Heart left ventricle (tissue), 16 donors: ENCODE results near the gene MICU1. TPM values are rescaled to one million over a fixed set of nuclear protein-coding genes. Genes with fewer than 3 reads are reported as not detected.
A peak's percentile ranks its signal among the peaks of the same experiment; 100 is the strongest.

Experiments
- ATAC-seq, 4 donors: fragments of 200-7000 bp; cut with Tn5 transposase; one replicate each; pipeline ENCODE4 v1.9.1; 2020 to 2022; ENCODE audit warnings: moderate library complexity in 4 of 4, mild to moderate bottlenecking in 3 of 4, moderate number of reproducible peaks in 1 of 4
- DNase-seq, 5 donors: peaks; one replicate each; pipeline ENCODE4 v3.0.0-alpha.2; 2020
- H3K27ac ChIP-seq, 12 donors: fragments of 200-600 bp; sonication (generic) in 4 of 12; one replicate each; pipeline versions ENCODE4 v1.5.0 to v1.8.0; 2016 to 2022; ENCODE audit warnings: mild to moderate bottlenecking in 2 of 12
- H3K27me3 ChIP-seq, 9 donors: fragments of 200-600 bp; sonication (generic) in 2 of 9; one replicate each; pipeline versions ENCODE4 v1.5.1 to v1.8.0; 2016 to 2022; ENCODE audit warnings: mild to moderate bottlenecking in 3 of 9
- H3K36me3 ChIP-seq, 9 donors: fragments of 200-600 bp; sonication (generic) in 2 of 9; one replicate each; pipeline versions ENCODE4 v1.5.0 to v1.8.0; 2018 to 2022; ENCODE audit warnings: mild to moderate bottlenecking in 2 of 9
- H3K4me1 ChIP-seq, 12 donors: fragments of 200-600 bp; sonication (generic) in 4 of 12; one replicate each; pipeline versions ENCODE4 v1.5.0 to v1.8.0; 2016 to 2022; ENCODE audit warnings: mild to moderate bottlenecking in 3 of 12
- H3K4me3 ChIP-seq, 12 donors: fragments of 200-600 bp; sonication (generic) in 4 of 12; one replicate each; pipeline versions ENCODE4 v1.5.0 to v1.8.0; 2017 to 2022; ENCODE audit warnings: mild to moderate bottlenecking in 9 of 12, moderate library complexity in 4 of 12
- H3K9me3 ChIP-seq, 12 donors: fragments of 200-600 bp; sonication (generic) in 4 of 12; one replicate each; pipeline versions ENCODE4 v1.5.0 to v1.8.0; 2016 to 2022; ENCODE audit warnings: mild to moderate bottlenecking in 1 of 12
- CTCF ChIP-seq, 12 donors: fragments of 200-600 bp; sonication (generic) in 4 of 12; IDR thresholded peaks; one replicate each; pipeline versions ENCODE4 v1.5.0 to v1.8.0; 2018 to 2022; ENCODE audit warnings: antibody characterized with exemption in 12 of 12, mild to moderate bottlenecking in 5 of 12
- POLR2A ChIP-seq, 2 donors: fragments of 450-650 bp; IDR thresholded peaks; one replicate each; pipeline ENCODE4 v1.6.1; 2017; ENCODE audit warnings: antibody characterized with exemption in 2 of 2, mild to moderate bottlenecking in 2 of 2, moderate library complexity in 2 of 2
- WGBS, 4 donors: extraction: QIAGEN DNeasy Blood & Tissue Kit in 2 of 4; methylation state at CpG; one replicate each; pipeline versions ENCODE4 v1.1.5 to v1.1.7; 2013 to 2018; 5-methylcytosine and 5-hydroxymethylcytosine counted together
- intact Hi-C, 10 donors: fragments of 100-400 bp; cut with DNase I; formaldehyde crosslinking; loops; one replicate each; pipeline versions ENCODE4 v1.11.1 to v1.14.2; 2022
- polyA plus RNA-seq, 2 donors: library from polyadenylated mRNA; stranded (reverse); fragments of 200-250 nt; gene quantifications; one replicate each; pipeline ENCODE4 v1.2.3, GENCODE V29; 2013
- total RNA-seq, 9 donors: library from RNA; depleted of rRNA in 2 of 9; stranded (reverse); fragments of >200 nt in 2 of 9; fragmentation: NEBNext Ultra II Directional in 3 of 9; extraction: Animal tissue kit (Norgen Biotek cat#: 25700) in 3 of 9; gene quantifications; one replicate each; pipeline versions ENCODE4 v1.1.0 to v1.2.4, GENCODE V29; 2016 to 2023
- donor health status: ischemic (EF 13 %, LVEDD 7.1; RV severe dilation, severe dysfunction).
- donor health status: healthy with polysubstance abuse.
- donor health status: DM: no; HTN: yes; CAD: no.
- donor health status: DM: no; HTN: no; CAD: no.
- donor health status: ischemic (EF 25% LVEDD 6.9; RV normal size, moderate dysfunction).
- donor health status: ischemic (EF 25% LVEDD 5.7; RV mildly dilated, moderate dysfunction).
- donor health status: healthy.
- donor health status: DM: yes; HTN: yes; CAD: no.
- donor health status: ischemic (EF 35%, LVEDD 5.7; RV mildly dilated, moderate dysfunction).
- donor health status: nonischemic (EF 11% LVEDD 7.7; RV severe dilation, severe dysfunction).
- donor health status: DM: yes; HTN: yes; CAD: no.
- donor health status: PGD.
- donor health status: ischemic (EF 29% LVEDD 5.4; RV normal size, mild dysfunction).
- donor health status: nonischemic (EF 23%, LVEDD 6.1; RV moderate dilation, normal function).

MICU1 gene
- total and polyA plus RNA-seq, 11 donors: 33.3 to 54.2 (median 43.1) TPM

DNA sequence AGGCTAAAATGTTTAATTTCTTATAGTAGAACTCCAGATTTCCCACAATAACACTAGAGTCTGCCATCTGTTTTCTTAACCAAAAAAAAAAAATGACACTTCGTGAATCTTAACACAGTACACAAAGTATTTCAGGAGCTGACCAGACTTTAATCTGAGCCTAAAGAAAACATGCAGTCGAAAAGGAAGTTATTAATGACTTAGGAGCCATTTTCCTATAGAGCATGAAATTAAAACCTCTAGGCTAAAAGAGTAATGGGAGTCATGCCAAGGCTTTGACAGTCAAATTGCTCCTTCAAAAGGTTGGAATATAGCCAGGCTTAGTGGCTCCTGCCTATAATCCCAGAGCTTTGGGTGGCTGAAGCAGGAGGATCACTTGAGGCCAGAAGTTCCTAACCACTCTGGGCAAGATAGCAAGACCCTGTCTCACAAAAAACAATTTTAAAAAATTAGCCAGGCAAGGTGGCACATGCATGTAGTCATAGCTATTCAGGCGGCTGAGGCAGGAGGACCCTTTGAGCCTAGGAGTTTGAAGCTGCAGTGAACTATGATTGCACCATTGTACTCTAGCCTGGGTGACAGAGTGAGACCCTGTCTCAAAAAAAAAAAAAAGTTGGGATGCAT lies 13.6 kb downstream of the MICU1 start:
- DNase-seq (no peak), ATAC-seq (peak in 3 of 4 donors; percentile 11 to 43 (median 43))
- Histone ChIP-seq H3K9me3 (peaks cover 0 to 8% (median 0%) of the 10 kb centered on the region in 12 donors), H3K36me3 (no peaks in the 10 kb centered on the region), H3K4me1 (peaks cover 0 to 17% (median 8%) of the 10 kb centered on the region in 12 donors), H3K27me3 (no peaks in the 10 kb centered on the region), H3K27ac (peak overlapping the region in 9 of 12 donors; percentile 3 to 69 (median 40)), H3K4me3 (peak overlapping the region in 9 of 12 donors; percentile 20 to 48 (median 40))
- TF ChIP-seq CTCF (IDR thresholded peaks at IDR 0.05): no peak
- no peak for TF ChIP-seq POLR2A (IDR thresholded peaks at IDR 0.05)
- intact Hi-C loops: no loop called here
- 39 to 53% (median 46%) methylated on average over 3 of the region's 3 CpGs for WGBS, 4 donors

- ATAC-seq (peak in 3 of 4 donors; percentile 72 to 76 (median 75)), DNase-seq (no peak)
- Histone ChIP-seq H3K27me3 (no peaks in the 10 kb centered on the region), H3K27ac (peak overlapping the region in 11 of 12 donors; percentile 3 to 69 (median 31)), H3K4me1 (peaks cover 0 to 14% (median 8%) of the 10 kb centered on the region in 12 donors), H3K36me3 (no peaks in the 10 kb centered on the region), H3K4me3 (peak overlapping the region in 9 of 12 donors; percentile 20 to 48 (median 40)), H3K9me3 (peaks cover 0 to 8% (median 0%) of the 10 kb centered on the region in 12 donors)
- TF ChIP-seq POLR2A (IDR thresholded peaks at IDR 0.05): no peak
- TF ChIP-seq CTCF (IDR thresholded peaks at IDR 0.05): no peak
- WGBS, 4 donors: 42 to 58% (median 52%) methylated on average over 5 of the region's 5 CpGs
- intact Hi-C loops: no loop called here
Measured at GRCh38 chr10:72611783-72612182, 14.1 kb downstream of the MICU1 start.

DNA sequence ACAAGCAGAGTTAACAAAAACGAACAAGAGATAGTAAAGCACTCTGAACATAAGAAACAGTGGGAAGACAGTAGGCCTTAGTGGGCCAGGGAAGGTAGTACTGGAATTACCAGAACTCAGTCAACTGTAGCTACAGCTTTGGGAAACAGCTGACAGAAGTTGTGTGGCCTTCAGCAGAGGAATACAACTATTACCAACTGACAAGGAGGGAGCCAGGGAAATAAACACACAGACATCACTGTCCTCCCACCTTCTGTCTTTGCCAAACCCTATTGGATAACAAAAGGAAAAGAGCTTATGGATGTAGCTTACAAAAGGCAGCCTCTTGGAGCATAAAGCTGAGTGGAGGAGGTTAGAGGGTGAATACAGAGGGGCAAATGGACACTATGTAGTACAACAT lies 15.4 kb downstream of the MICU1 start:
- WGBS, 4 donors: 83 to 93% (median 86%) methylated on average over 1 of the region's 1 CpG
- no peak for TF ChIP-seq POLR2A (IDR thresholded peaks at IDR 0.05)
- no peaks in the 10 kb centered on the region for H3K36me3 ChIP-seq

GRCh38 chr10:72605122-72605521 lies 20.8 kb downstream of the MICU1 start:
- intact Hi-C loops: no loop called here
- H3K9me3 ChIP-seq: no peaks in the 10 kb centered on the region
- peaks cover 0 to 7% (median 0%) of the 10 kb centered on the region in 12 donors for H3K4me1 ChIP-seq
- WGBS, 4 donors: 80 to 90% (median 86%) methylated on average over 3 of the region's 3 CpGs
- no peak overlapping the region for H3K27ac ChIP-seq
- no peak for ATAC-seq
- DNase-seq: no peak
- no peak for TF ChIP-seq CTCF (IDR thresholded peaks at IDR 0.05)
- no peak for TF ChIP-seq POLR2A (IDR thresholded peaks at IDR 0.05)
- H3K27me3 ChIP-seq: no peaks in the 10 kb centered on the region
- H3K36me3 ChIP-seq: peaks cover 0 to 4% (median 0%) of the 10 kb centered on the region in 9 donors
- no peak overlapping the region for H3K4me3 ChIP-seq

More for the DNA sequence above, 15.4 kb downstream of the MICU1 start:
- no peaks in the 10 kb centered on the region for H3K9me3 ChIP-seq
- intact Hi-C loops: no loop called here
- no peaks in the 10 kb centered on the region for H3K27me3 ChIP-seq
- peaks cover 0 to 14% (median 8%) of the 10 kb centered on the region in 12 donors for H3K4me1 ChIP-seq
- H3K4me3 ChIP-seq: no peak overlapping the region
- no peak overlapping the region for H3K27ac ChIP-seq
- ATAC-seq (no peak), DNase-seq (no peak)
